AG04449 (cell line): ENCODE measurements around the gene SIRT6.
"Not testable (repeated sequence)": the region's sequence is repeated elsewhere in the genome, so short reads cannot be mapped to it uniquely, and the experiment has no call there.

ENCODE experiments used
- CTCF ChIA-PET: fragments of 350-600 bp; formaldehyde crosslinking; extraction: SDS; loops from one replicate; lab custom pipeline; 2021; ENCODE audit warnings: antibody characterized with exemption; lab: Yijun Ruan, JAX
- POLR2A ChIA-PET: fragments of 400-600, 350-600 bp; formaldehyde crosslinking; extraction: SDS; loops from one replicate; lab custom pipeline; 2020; ENCODE audit warnings: antibody characterized with exemption, inconsistent platforms; lab: Yijun Ruan, JAX
- DNase-seq: peaks from one replicate; pipeline ENCODE4 v3.0.0-alpha.2; 2010; ENCODE audit warnings: low read depth, low spot score
- H3K4me3 ChIP-seq: 2 replicates; pipeline ENCODE4 v1.5.1; 2011; ENCODE audit warnings: low read depth, mild to moderate bottlenecking, control low read depth, low read length
- CTCF ChIP-seq: IDR thresholded peaks from one replicate; pipeline ENCODE4 v1.5.1; 2011; ENCODE audit warnings: mild to moderate bottlenecking, moderate library complexity, low read length, control low read depth, inconsistent platforms; ENCODE audit not compliant: insufficient read depth; ENCODE audit errors: missing control alignments

SIRT6 gene

GRCh38 chr19:4134351-4134750 lies 48.0 kb downstream of the SIRT6 start:
- POLR2A ChIA-PET, result no interaction called here
- no peak for DNase-seq
- no peak overlapping the region for H3K4me3 ChIP-seq
- TF ChIP-seq CTCF, result no peak
- CTCF ChIA-PET, result interaction anchor here (0.7 to 1.4 kb wide), 5 partner anchors 9 to 146 kb away, joined by 3 to 4 read pairs (median 3); no protein-coding TSS in a partner anchor

DNA sequence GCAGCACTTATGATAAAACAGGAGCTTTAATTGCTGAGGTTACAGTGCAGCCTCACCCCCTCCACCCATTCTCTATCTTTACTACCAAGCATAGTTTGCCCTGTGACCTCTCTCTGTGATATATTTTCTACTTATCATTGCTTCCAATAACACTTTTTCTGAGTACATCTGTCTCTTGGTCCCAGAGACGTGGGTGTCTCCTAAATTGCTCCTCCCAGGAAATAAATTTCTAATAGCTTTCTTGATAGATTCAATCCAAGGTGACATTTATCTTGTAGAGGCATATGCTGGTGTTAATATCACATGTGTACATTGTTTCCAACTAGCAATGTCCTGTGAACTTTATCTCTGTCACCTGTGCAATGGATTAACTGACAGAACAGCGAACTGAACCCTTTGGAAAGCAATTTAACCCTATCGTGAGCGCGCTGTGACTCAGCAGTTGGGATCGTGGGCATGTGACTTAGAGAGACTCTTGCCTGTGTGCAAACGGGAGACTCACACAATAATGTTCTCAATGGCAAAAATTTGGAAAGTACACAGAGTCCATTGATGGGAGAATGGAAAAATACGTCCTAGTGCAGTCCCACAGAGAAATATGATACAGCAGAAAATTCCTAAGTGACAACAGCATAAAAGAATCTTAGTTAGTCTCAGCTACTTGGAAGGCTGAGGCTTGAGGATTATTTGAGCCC lies 51.5 kb downstream of the SIRT6 start:
- CTCF ChIA-PET, result interaction anchor here (1.3 to 3.0 kb wide), 3 partner anchors 10 to 145 kb away, joined by 4 to 37 read pairs (median 5); no protein-coding TSS in a partner anchor
- no peak overlapping the region for H3K4me3 ChIP-seq
- POLR2A ChIA-PET, result no interaction called here
- DNase-seq, result peak; percentile 46
- TF ChIP-seq CTCF, result no peak

DNA sequence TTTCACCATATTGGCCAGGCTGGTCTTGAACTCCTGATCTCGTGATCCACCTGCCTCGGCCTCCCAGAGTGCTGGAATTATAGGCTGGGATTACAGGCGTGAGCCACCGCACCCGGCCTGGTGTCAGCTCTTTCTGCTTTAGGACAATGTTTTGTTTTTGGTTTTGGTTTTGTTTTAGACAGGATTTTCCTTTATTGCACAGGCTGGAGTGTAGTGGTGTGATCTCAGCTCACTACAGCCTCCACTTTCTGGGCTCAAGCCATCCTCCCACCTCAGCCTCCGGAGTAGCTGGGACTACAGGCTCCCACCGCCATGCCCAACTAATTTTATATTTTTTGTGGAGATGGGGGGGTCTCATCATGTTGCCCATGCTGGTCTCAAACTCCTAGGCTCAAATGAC lies 53.3 kb downstream of the SIRT6 start:
- H3K4me3 ChIP-seq, POLR2A ChIA-PET, DNase-seq: not testable (repeated sequence)
- CTCF ChIA-PET, result interaction anchor here (1.7 to 3.1 kb wide), 2 partner anchors 8 to 11 kb away, joined by 5 to 18 read pairs; no protein-coding TSS in a partner anchor

GRCh38 chr19:4127322-4127721 lies 55.0 kb downstream of the SIRT6 start:
- H3K4me3 ChIP-seq, DNase-seq, POLR2A ChIA-PET: not testable (repeated sequence)
- CTCF ChIA-PET, result interaction anchor here (1.0 to 3.1 kb wide), 3 partner anchors 10 to 140 kb away, joined by 3 to 18 read pairs (median 5); no protein-coding TSS in a partner anchor

- no peak for DNase-seq
- no peak overlapping the region for H3K4me3 ChIP-seq
- ChIA-PET POLR2A (no interaction called here), CTCF (interaction anchor here (1.0 kb wide), 1 partner anchor 15 kb away, joined by 8 read pairs; no protein-coding TSS in a partner anchor)
- no peak for TF ChIP-seq CTCF
Observed at GRCh38 chr19:4124638-4125037, 57.7 kb downstream of the SIRT6 start.
